Trophoblast cell (in vitro differentiated cells and primary cell): ENCODE results near the gene STIM1.

ENCODE experiments used
- DNase-seq, 2 donors: peaks; one replicate each; pipeline ENCODE4 v3.0.0-alpha.2; 2016
- H2AFZ ChIP-seq: 2 replicates; pipeline ENCODE4 v1.6.1; 2013; ENCODE audit warnings: low read length, moderate library complexity, mild to moderate bottlenecking; ENCODE audit not compliant: insufficient read depth, poor library complexity
- H2AK5ac ChIP-seq: 2 replicates; pipeline ENCODE4 v1.6.1; 2013; ENCODE audit warnings: mild to moderate bottlenecking, low read length
- H2BK120ac ChIP-seq: 2 replicates; pipeline ENCODE4 v1.6.1; 2013; ENCODE audit warnings: low read length, mild to moderate bottlenecking, moderate library complexity; ENCODE audit not compliant: insufficient read depth, poor library complexity
- H2BK12ac ChIP-seq: 2 replicates; pipeline ENCODE4 v1.6.1; 2013; ENCODE audit warnings: mild to moderate bottlenecking, low read length, moderate library complexity
- H2BK5ac ChIP-seq: 2 replicates; pipeline ENCODE4 v1.6.1; 2013; ENCODE audit warnings: low read length, low read depth, moderate library complexity, mild to moderate bottlenecking; ENCODE audit not compliant: poor library complexity
- H3K14ac ChIP-seq: 2 replicates; pipeline ENCODE4 v1.6.1; 2013; ENCODE audit warnings: mild to moderate bottlenecking, low read length
- H3K18ac ChIP-seq: 2 replicates; pipeline ENCODE4 v1.6.1; 2013; ENCODE audit warnings: mild to moderate bottlenecking, low read length
- H3K23ac ChIP-seq: 2 replicates; pipeline ENCODE4 v1.6.1; 2013; ENCODE audit warnings: low read length
- H3K27ac ChIP-seq: 2 replicates; pipeline ENCODE4 v1.5.1; 2013; ENCODE audit warnings: low read depth, mild to moderate bottlenecking, inconsistent platforms, low read length, moderate library complexity
- H3K27me3 ChIP-seq: 2 replicates; pipeline ENCODE4 v1.6.1; 2013; ENCODE audit warnings: inconsistent platforms, mild to moderate bottlenecking, low read length, moderate library complexity; ENCODE audit not compliant: insufficient read depth
- H3K36me3 ChIP-seq, 2 experiments: 1 replicate in 1 of 2; 2 replicates in 1 of 2; pipeline ENCODE4 v1.6.1; 2013; ENCODE audit warnings: low read length in 2 of 2, mild to moderate bottlenecking in 2 of 2, moderate library complexity in 1 of 2; ENCODE audit not compliant: insufficient read depth in 2 of 2, control insufficient read depth in 1 of 2
- H3K4ac ChIP-seq: 2 replicates; pipeline ENCODE4 v1.6.1; 2013; ENCODE audit warnings: low read depth, mild to moderate bottlenecking, low read length, moderate library complexity
- H3K4me1 ChIP-seq, 2 experiments: 1 replicate in 1 of 2; 2 replicates in 1 of 2; pipeline ENCODE4 v1.6.1; 2013; ENCODE audit warnings: low read length in 2 of 2, mild to moderate bottlenecking in 2 of 2, moderate library complexity in 1 of 2; ENCODE audit not compliant: insufficient read depth in 2 of 2, control insufficient read depth in 1 of 2
- H3K4me2 ChIP-seq: 2 replicates; pipeline ENCODE4 v1.6.1; 2013; ENCODE audit warnings: inconsistent platforms, mild to moderate bottlenecking, low read length, moderate library complexity
- H3K4me3 ChIP-seq: 2 replicates; pipeline ENCODE4 v1.5.1; 2013; ENCODE audit warnings: mild to moderate bottlenecking, low read depth, low read length, inconsistent platforms
- H3K79me1 ChIP-seq: one replicate; pipeline ENCODE4 v1.6.1; 2013; ENCODE audit warnings: low read length
- H3K79me2 ChIP-seq: 2 replicates; pipeline ENCODE4 v1.6.1; 2013; ENCODE audit warnings: low read length, mild to moderate bottlenecking; ENCODE audit not compliant: control insufficient read depth, insufficient read depth, poor library complexity
- H3K9ac ChIP-seq: 2 replicates; pipeline ENCODE4 v1.6.1; 2013; ENCODE audit warnings: mild to moderate bottlenecking, low read length
- H3K9me3 ChIP-seq: 2 replicates; pipeline ENCODE4 v1.6.1; 2013; ENCODE audit warnings: low read depth, mild to moderate bottlenecking, control low read depth, inconsistent platforms, low read length; ENCODE audit not compliant: insufficient read depth
- H4K12ac ChIP-seq: 2 replicates; pipeline ENCODE4 v1.6.1; 2013; ENCODE audit warnings: low read depth, mild to moderate bottlenecking, low read length, moderate library complexity
- H4K8ac ChIP-seq: 2 replicates; pipeline ENCODE4 v1.6.1; 2013; ENCODE audit warnings: low read depth, mild to moderate bottlenecking, low read length, moderate library complexity
- H4K91ac ChIP-seq: one replicate; pipeline ENCODE4 v1.6.1; 2013; ENCODE audit warnings: low read depth, mild to moderate bottlenecking, low read length, moderate library complexity
- WGBS: extraction: QIAGEN DNeasy Blood & Tissue Kit; methylation state at CpG from one replicate; pipeline ENCODE4 v1.1.7; 2013; ENCODE audit warnings: missing lambda C conversion rate; ENCODE audit not compliant: insufficient read length, insufficient coverage; ENCODE audit errors: extremely low coverage; 5-methylcytosine and 5-hydroxymethylcytosine counted together

The STIM1 gene

GRCh38 chr11:4025248-4025966 is 169.9 kb downstream of the STIM1 start:
- H3K18ac ChIP-seq = no peak overlapping the region
- no peak overlapping the region for H4K8ac ChIP-seq
- WGBS = no CpG with 5 or more reads among the region's 3 CpGs
- H3K9ac ChIP-seq = no peak overlapping the region
- no peak overlapping the region for H4K91ac ChIP-seq
- no peak overlapping the region for H3K4me3 ChIP-seq
- H2AK5ac ChIP-seq = no peak overlapping the region
- peaks cover 0 to 1% of the 10 kb centered on the region in 2 experiments for H3K36me3 ChIP-seq
- no peak for DNase-seq
- no peaks in the 10 kb centered on the region for H3K27me3 ChIP-seq
- no peak overlapping the region for H2AFZ ChIP-seq
- no peak overlapping the region for H3K4me2 ChIP-seq
- H4K12ac ChIP-seq = no peak overlapping the region
- no peaks in the 10 kb centered on the region for H3K79me2 ChIP-seq
- no peak overlapping the region for H3K23ac ChIP-seq
- no peaks in the 10 kb centered on the region for H3K79me1 ChIP-seq
- no peaks in the 10 kb centered on the region for H3K4me1 ChIP-seq
- H3K9me3 ChIP-seq = no peaks in the 10 kb centered on the region
- H3K14ac ChIP-seq = no peak overlapping the region
- H2BK5ac ChIP-seq = no peak overlapping the region
- H2BK120ac ChIP-seq = no peak overlapping the region
- H3K27ac ChIP-seq = no peak overlapping the region
- H3K4ac ChIP-seq = no peak overlapping the region
- no peak overlapping the region for H2BK12ac ChIP-seq

GRCh38 chr11:4025967-4026324 is 170.5 kb downstream of the STIM1 start:
- Histone ChIP-seq H3K14ac (no peak overlapping the region), H2AK5ac (no peak overlapping the region), H2BK12ac (no peak overlapping the region), H3K27me3 (no peaks in the 10 kb centered on the region), H3K23ac (no peak overlapping the region), H4K91ac (no peak overlapping the region), H3K36me3 (peaks cover 0 to 1% of the 10 kb centered on the region in 2 experiments), H2AFZ (no peak overlapping the region), H3K79me2 (no peaks in the 10 kb centered on the region), H4K8ac (no peak overlapping the region), H3K18ac (no peak overlapping the region), H3K9me3 (no peaks in the 10 kb centered on the region), H2BK120ac (no peak overlapping the region), H2BK5ac (no peak overlapping the region), H3K4me3 (no peak overlapping the region), H3K4ac (no peak overlapping the region), H3K9ac (no peak overlapping the region), H3K79me1 (no peaks in the 10 kb centered on the region), H3K27ac (no peak overlapping the region), H3K4me2 (no peak overlapping the region), H4K12ac (no peak overlapping the region), H3K4me1 (no peaks in the 10 kb centered on the region)
- peak in 1 of 2 donors; percentile 15 for DNase-seq
- no CpG with 5 or more reads among the region's 2 CpGs for WGBS

- no peak overlapping the region for H3K18ac ChIP-seq
Measured at GRCh38 chr11:4026389-4026788, 170.9 kb downstream of the STIM1 start.

GRCh38 chr11:4027746-4028145 is 172.3 kb downstream of the STIM1 start:
- H2BK5ac ChIP-seq = no peak overlapping the region
- H3K9me3 ChIP-seq = no peaks in the 10 kb centered on the region
- no peaks in the 10 kb centered on the region for H3K79me2 ChIP-seq
- H2BK12ac ChIP-seq = no peak overlapping the region
- no peaks in the 10 kb centered on the region for H3K36me3 ChIP-seq
- no peak overlapping the region for H3K14ac ChIP-seq
- H4K8ac ChIP-seq = no peak overlapping the region
- H3K4me3 ChIP-seq = no peak overlapping the region
- DNase-seq = no peak
- H2BK120ac ChIP-seq = no peak overlapping the region
- no peak overlapping the region for H4K91ac ChIP-seq
- no peak overlapping the region for H2AFZ ChIP-seq
- H2AK5ac ChIP-seq = no peak overlapping the region
- no peak overlapping the region for H3K4me2 ChIP-seq
- H3K4ac ChIP-seq = no peak overlapping the region
- H3K23ac ChIP-seq = no peak overlapping the region
- no peaks in the 10 kb centered on the region for H3K79me1 ChIP-seq
- no CpG with 5 or more reads among the region's 1 CpG for WGBS
- no peak overlapping the region for H3K27ac ChIP-seq
- no peaks in the 10 kb centered on the region for H3K4me1 ChIP-seq
- H4K12ac ChIP-seq = no peak overlapping the region
- H3K27me3 ChIP-seq = no peaks in the 10 kb centered on the region
- H3K18ac ChIP-seq = no peak overlapping the region
- no peak overlapping the region for H3K9ac ChIP-seq

More at GRCh38 chr11:4026389-4026788, 170.9 kb downstream of the STIM1 start:
- H2BK5ac ChIP-seq = no peak overlapping the region
- no peak overlapping the region for H3K4ac ChIP-seq
- H2BK120ac ChIP-seq = no peak overlapping the region
- WGBS = no CpG with 5 or more reads among the region's 1 CpG
- no peak overlapping the region for H3K14ac ChIP-seq
- no peaks in the 10 kb centered on the region for H3K9me3 ChIP-seq
- H3K4me3 ChIP-seq = no peak overlapping the region
- no peak overlapping the region for H3K23ac ChIP-seq
- H3K79me1 ChIP-seq = no peaks in the 10 kb centered on the region
- no peak overlapping the region for H2BK12ac ChIP-seq
- H3K9ac ChIP-seq = no peak overlapping the region
- no peak for DNase-seq
- no peak overlapping the region for H2AFZ ChIP-seq
- no peak overlapping the region for H4K8ac ChIP-seq
- H4K12ac ChIP-seq = no peak overlapping the region
- H3K27ac ChIP-seq = no peak overlapping the region
- H2AK5ac ChIP-seq = no peak overlapping the region
- no peak overlapping the region for H4K91ac ChIP-seq
- no peaks in the 10 kb centered on the region for H3K4me1 ChIP-seq
- no peaks in the 10 kb centered on the region for H3K79me2 ChIP-seq
- no peaks in the 10 kb centered on the region for H3K36me3 ChIP-seq
- H3K27me3 ChIP-seq = no peaks in the 10 kb centered on the region
- H3K4me2 ChIP-seq = no peak overlapping the region
